Activated naive CD4-positive, alpha-beta T cell treated with anti-CD3 and anti-CD28 coated beads, Interleukin-2, amount 50 U/mL, for 72 hours (primary cell): ENCODE measurements around the gene IL17D. TPM values are rescaled to one million over a fixed set of nuclear protein-coding genes. Genes with fewer than 3 reads are reported as not detected.

Experiments used
- ATAC-seq, 2 donors: fragments of 150-1000 bp; cut with Tn5 transposase; 2 replicates each; pipeline ENCODE4 v1.10.0; 2021; ENCODE audit warnings: mild to moderate bottlenecking in 2 of 2, moderate library complexity in 2 of 2
- DNase-seq, 2 donors: peaks; one replicate each; pipeline ENCODE4 v3.0.0; 2021 to 2022; ENCODE audit warnings: low spot score in 2 of 2
- H3K27ac Mint-ChIP-seq, 2 donors: one replicate each; pipeline ENCODE4 v1.8.0; 2022; ENCODE audit warnings: mild to moderate bottlenecking in 2 of 2, mixed read lengths in 2 of 2
- H3K36me3 Mint-ChIP-seq, 2 donors: one replicate each; pipeline ENCODE4 v1.8.0; 2022; ENCODE audit warnings: mixed read lengths in 2 of 2
- H3K9me3 Mint-ChIP-seq, 2 donors: one replicate each; pipeline ENCODE4 v1.8.0; 2022; ENCODE audit warnings: mixed read lengths in 2 of 2
- total RNA-seq, 2 donors: library from RNA; stranded (reverse); gene quantifications; one replicate each; pipeline ENCODE4 v1.2.3, GENCODE V29; 2022

The IL17D gene
- total RNA-seq, 2 donors from 2014 or later: 0.16 to 0.41 TPM

DNA sequence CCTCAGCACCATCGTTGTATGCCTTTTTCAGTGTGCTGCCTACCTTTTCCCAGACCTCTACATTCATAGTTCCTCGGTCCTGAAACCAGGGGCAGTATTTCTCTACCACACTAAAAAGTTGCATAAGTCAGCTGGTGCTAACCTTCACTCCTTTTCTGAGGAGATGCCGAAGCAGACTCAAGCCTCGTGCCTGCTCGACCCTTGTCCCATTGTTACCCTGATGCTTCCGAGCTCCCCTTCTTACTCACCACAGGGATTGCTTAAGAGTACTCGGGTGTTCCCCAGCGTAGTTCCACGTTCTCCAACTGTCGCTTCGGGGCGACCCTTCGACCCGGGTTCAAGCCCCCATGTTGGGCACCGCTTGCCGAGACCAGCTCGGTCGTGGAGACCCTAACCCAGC lies 19.0 kb upstream of the IL17D start:
- Mint-ChIP-seq H3K9me3 (no peaks in the 10 kb centered on the region), H3K36me3 (no peaks in the 10 kb centered on the region), H3K27ac (no peak overlapping the region)
- DNase-seq (no peak), ATAC-seq (no peak)

DNA sequence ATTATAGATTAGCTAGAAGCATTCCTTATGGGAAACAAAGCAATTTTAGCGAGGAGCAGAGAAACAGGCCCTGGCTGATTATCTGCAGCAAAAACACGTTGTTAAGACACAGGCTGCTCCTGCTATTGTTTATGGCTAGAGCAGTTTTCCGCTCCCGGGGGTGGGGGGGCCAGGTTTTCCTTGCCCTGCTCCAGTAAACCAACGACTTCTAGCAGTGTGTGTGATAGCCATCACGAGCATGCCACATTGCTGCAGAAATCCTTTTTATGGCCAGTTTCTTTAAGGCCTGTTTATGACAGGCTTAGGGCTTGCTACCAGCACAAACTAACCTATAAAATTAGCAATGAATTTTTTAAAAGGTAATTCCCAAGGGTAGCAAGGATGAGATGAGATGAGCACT lies 18.4 kb upstream of the IL17D start:
- Mint-ChIP-seq H3K36me3 (no peaks in the 10 kb centered on the region), H3K9me3 (no peaks in the 10 kb centered on the region), H3K27ac (no peak overlapping the region)
- no peak for ATAC-seq
- no peak for DNase-seq

DNA sequence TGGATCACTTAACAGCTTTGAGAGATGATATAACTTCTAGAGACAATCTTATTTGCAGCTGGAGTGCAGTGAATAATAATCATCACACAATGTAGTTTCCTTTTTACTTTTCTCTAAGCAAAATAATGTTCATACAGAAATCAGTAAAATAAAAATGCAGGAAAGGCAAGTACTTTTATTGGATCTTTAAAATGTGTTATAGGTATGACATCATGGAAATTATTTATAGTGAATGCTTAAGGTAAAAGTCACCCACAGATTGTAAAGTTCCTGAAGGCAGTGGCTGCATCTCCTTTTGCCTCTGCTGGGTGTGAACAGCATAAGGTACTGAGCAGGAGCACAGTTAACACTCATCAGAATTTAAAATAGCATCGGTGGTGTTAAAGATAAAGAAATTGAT lies 17.3 kb upstream of the IL17D start:
- Mint-ChIP-seq H3K27ac (no peak overlapping the region), H3K36me3 (no peaks in the 10 kb centered on the region), H3K9me3 (no peaks in the 10 kb centered on the region)
- ATAC-seq (no peak), DNase-seq (no peak)

DNA sequence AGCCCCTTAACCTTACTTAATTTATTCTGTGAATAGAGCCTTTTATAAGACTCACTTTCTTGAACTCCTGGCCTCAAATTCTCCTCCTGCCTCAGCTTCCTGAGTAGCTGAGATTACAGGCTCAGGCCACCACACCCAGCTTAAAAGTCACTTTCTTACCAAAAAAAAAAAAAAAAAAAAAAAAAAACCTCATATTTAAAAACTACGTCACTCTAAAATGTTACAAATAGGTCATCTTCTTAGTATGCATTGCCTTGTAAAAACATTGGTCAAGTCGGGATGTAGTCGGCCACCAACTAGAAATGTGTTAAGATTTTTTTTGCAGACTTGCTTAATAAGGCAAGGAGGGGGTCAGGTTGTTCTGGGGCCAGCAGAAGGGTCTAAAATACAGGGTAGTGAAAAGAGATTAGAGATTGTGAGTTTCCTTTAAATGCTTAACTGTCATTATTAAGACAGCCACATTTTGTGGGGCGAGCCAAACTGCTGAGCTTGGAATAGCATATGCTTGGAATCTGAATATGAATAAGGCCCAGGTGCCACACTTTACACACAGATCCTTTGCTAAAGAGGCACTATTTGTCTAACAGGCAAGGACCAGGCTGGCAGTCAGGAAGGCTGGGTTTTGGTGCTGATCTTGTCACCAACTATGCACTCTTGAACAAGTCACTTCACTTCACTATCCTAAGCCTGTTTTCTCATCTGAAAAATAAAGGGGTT lies 16.5 kb upstream of the IL17D start:
- H3K27ac Mint-ChIP-seq: no peak overlapping the region
- no peaks in the 10 kb centered on the region for H3K36me3 Mint-ChIP-seq
- H3K9me3 Mint-ChIP-seq: no peaks in the 10 kb centered on the region
- no peak for DNase-seq
- ATAC-seq: no peak

DNA sequence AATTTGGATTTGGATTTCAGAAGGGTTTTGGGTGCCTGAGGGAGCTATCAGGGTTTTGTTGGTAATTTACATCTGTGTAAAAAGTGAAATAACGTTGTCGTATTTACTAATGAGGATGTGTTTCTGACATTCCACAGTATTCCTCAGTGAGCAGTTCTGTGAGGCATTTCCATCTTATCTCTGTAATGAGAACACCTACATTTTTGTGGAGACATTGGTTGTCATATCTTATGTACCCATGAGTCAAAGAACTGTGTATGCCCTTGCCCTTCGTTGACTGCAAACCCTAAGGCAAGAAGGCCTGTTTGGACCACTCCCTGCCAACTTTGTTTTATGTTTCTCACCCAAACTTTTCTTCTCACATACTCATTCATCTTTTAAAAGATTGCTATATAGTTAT lies 14.2 kb upstream of the IL17D start:
- ATAC-seq (no peak), DNase-seq (no peak)
- Mint-ChIP-seq H3K36me3 (no peaks in the 10 kb centered on the region), H3K27ac (no peak overlapping the region), H3K9me3 (no peaks in the 10 kb centered on the region)

DNA sequence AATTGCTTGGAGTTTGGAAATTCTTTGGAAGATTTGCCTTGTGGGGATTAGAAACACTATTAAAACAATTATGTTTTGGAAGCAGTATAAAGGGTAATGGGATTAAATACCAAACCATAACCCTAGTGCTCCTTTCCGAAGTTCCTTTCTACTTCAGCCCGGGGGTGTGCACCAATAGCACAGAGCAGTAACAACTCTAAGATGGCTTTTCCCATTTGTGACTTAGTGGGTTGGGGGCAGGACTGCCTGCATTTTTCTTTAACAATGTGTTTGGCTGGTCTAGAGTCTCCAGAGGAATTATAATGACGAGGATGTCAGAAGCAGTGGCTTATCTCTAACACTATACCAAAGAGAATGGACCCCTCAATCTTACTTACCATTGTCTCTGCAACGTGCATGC lies 11.9 kb upstream of the IL17D start:
- no peak for ATAC-seq
- Mint-ChIP-seq H3K9me3 (no peaks in the 10 kb centered on the region), H3K36me3 (no peaks in the 10 kb centered on the region), H3K27ac (no peak overlapping the region)
- no peak for DNase-seq

DNA sequence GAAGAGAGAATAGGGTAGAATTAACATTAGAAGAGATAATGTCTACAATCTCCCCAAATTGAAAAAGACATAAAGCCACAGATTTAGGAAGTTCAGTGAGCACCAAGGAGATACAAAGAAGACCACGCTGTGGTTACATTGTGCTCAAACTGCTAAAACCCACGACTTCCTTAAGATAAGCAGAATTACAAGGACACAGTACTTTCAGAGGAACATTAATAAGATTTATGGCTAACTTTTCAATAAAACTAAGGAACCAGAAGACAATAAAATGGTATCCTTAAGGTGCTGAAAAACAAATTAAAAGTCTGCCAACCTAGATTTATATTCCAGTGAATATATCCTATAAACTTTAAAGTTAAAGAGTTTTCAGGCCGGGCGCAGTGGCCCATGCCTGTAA lies 7.4 kb upstream of the IL17D start:
- Mint-ChIP-seq H3K36me3 (no peaks in the 10 kb centered on the region), H3K27ac (no peak overlapping the region), H3K9me3 (no peaks in the 10 kb centered on the region)
- no peak for ATAC-seq
- DNase-seq: no peak

DNA sequence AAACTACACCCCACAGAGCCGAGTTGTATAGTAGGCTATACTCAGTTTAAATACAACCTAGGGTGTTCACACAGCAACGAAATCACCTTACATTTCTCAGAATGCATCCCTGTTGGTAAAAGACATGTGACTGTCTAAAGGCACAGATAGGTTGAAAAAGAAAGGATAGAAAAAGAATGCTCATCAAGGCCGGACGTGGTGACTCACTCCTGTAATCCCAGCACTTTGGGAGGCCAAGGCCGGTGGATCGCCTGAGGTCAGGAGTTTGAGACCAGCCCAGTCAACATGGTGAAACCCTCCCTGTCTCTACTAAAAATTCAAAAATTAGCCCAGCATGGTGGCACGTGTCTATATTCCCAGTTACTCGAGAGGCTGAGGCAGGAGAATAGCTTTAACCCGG lies 3.8 kb upstream of the IL17D start:
- H3K27ac Mint-ChIP-seq: no peak overlapping the region
- no peaks in the 10 kb centered on the region for H3K9me3 Mint-ChIP-seq
- H3K36me3 Mint-ChIP-seq: no peaks in the 10 kb centered on the region
- ATAC-seq (no peak), DNase-seq (no peak)

DNA sequence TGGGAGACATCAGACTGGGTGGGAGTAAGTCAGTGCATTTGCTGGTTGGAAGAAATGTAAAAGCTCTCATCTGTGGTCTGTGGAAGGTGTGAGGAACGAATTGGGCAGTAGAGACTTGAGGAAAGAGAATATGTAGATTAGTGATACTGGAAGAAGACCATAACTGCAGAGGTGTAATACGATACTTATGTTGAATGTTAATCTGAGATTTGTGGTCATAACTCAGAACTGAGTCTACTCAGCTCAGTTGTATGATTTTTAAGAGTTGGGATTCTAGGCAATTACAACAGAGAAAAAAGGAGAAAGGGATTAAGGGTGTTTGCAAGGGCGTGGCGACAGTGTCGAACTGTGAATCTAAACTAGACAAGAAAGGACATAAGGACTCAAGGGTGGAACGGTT lies 3.2 kb upstream of the IL17D start:
- H3K36me3 Mint-ChIP-seq: no peaks in the 10 kb centered on the region
- H3K9me3 Mint-ChIP-seq: no peaks in the 10 kb centered on the region
- ATAC-seq (no peak), DNase-seq (no peak)
- no peak overlapping the region for H3K27ac Mint-ChIP-seq

DNA sequence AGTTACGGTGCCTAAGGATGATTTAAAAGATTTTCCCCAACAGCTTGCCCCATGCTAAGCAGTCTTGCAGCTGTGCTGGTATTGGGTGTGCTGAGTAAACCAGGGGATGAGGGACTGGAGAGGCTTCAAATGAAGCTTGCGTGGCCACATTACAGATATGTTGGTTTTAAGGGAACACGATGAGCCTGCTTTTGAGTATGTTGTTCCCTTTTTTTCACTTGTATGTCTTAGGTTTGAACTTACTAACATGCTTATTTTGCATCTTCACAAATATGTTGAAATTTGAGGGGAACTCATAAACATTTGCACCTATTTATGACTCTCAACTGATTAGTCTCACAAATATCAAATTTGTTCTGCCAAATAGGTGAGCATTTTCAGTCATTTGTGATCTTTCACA lies 2.0 kb upstream of the IL17D start:
- ATAC-seq (no peak), DNase-seq (no peak)
- H3K9me3 Mint-ChIP-seq: no peaks in the 10 kb centered on the region
- no peaks in the 10 kb centered on the region for H3K36me3 Mint-ChIP-seq
- H3K27ac Mint-ChIP-seq: no peak overlapping the region

DNA sequence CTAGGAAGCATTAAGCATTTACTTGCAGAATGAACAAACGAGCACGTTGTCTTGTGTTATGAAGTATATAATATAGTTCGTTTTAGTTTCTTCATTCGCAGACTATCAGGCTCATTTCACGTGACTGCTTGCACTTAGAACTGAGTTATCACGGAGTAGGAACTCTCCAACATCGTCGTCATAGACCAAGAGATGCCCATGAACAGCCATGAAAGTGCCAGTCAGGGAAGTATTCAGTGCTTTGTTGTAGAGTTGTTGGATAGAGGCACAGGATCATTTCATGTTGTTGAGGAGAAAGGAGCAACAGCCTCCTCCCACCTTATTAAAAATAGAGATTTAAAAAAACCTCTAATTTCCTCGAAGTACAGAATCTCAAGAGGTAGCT lies 977 bp upstream of the IL17D start:
- H3K27ac Mint-ChIP-seq: no peak overlapping the region

DNA sequence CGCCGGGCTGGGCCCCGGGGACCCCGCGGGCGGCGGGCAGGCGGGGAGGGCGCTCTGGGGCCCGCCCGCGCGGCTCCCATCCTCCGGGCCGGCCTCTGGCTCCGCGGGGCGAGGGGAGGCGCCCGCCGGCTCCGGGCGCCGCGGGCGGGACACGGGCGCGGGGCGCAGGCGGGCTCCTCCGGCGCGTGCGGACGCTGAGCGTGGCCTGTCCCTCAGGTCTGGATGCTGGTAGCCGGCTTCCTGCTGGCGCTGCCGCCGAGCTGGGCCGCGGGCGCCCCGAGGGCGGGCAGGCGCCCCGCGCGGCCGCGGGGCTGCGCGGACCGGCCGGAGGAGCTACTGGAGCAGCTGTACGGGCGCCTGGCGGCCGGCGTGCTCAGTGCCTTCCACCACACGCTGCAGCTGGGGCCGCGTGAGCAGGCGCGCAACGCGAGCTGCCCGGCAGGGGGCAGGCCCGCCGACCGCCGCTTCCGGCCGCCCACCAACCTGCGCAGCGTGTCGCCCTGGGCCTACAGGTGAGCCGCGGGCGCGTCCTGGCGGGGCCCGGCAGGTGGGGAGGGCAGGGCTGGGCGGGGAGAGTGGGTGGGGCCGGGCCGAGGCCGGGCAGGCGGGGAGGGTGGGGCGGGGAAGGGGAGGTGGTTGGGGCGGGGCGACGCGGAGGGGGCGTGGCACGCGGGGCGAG lies 420 bp downstream of the IL17D start:
- no peaks in the 10 kb centered on the region for H3K9me3 Mint-ChIP-seq
- ATAC-seq (peak; percentile 89 to 93), DNase-seq (peak; percentile 74 to 75)
- H3K36me3 Mint-ChIP-seq: no peaks in the 10 kb centered on the region
- H3K27ac Mint-ChIP-seq: no peak overlapping the region

More for the DNA sequence above, 977 bp upstream of the IL17D start:
- ATAC-seq (no peak), DNase-seq (no peak)
- Mint-ChIP-seq H3K36me3 (no peaks in the 10 kb centered on the region), H3K9me3 (no peaks in the 10 kb centered on the region)

DNA sequence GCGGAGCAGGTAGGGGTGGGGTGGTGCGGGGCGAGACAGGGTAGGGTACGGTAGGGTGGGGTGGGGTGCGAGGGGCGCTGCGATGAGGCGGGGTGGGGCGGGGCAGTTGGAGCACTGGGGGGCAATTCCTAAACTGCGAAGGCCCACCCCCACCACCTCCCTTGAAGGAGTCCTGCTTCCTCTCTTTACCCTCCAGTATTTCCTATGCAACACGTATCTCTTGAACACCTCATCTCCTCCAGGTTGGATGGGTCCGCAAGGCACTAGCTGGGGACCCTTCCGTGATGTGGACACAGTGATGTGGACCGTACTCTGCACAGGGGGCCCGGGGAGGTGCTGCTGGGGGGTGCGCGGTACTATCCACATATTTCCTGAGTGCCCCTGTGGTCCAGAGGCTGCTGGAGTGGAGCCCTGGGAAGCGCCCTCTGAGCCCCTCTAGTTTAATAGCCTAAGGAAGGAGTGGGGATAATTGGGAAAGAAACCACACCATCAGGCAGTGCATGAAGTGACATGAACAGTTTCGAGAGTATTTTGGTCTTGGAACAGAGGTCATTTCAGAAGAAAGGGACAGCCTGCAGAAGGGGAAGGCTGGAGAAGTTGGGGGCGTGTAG lies 1.1 kb downstream of the IL17D start:
- DNase-seq: no peak
- Mint-ChIP-seq H3K9me3 (no peaks in the 10 kb centered on the region), H3K27ac (no peak overlapping the region), H3K36me3 (no peaks in the 10 kb centered on the region)
- ATAC-seq: peak in 1 of 2 donors; percentile 19

DNA sequence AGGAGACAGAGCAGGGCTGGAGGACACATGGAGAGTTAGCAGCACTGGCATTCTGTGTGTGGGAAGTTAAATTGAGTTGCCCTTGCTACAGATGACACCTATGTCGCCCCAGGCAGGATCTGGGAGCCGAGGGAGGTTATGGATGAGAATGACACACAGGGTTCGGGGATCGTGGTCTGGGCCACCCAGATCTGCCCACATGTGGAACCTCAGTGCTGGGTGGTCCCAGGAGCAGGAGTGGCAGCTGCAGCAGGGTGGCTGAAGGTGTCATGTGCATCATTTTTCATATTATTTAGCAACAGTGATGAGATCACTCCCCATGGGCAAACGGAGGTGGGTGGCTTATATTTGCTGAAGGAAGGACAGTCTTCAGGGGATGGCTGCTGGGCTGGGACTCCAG lies 3.2 kb downstream of the IL17D start:
- Mint-ChIP-seq H3K36me3 (no peaks in the 10 kb centered on the region), H3K27ac (no peak overlapping the region), H3K9me3 (no peaks in the 10 kb centered on the region)
- no peak for ATAC-seq
- no peak for DNase-seq

DNA sequence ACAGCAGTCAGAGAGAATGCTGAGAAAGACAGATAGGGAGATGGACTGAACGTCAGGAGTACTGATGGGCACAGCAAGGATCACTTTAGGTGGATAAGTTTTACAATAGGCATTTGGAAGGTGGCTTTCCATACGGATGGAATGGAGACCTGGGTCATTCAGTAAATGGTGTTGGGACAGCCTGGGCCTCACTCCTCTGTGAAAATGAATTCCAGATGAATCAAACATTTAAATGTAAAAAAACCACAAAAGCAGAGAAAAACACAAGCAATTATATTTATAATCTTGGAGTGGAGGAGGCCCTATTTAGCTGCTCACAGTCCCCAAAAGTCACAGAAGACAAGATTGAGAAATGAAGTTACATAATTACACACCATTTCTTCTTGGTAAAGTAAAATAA lies 4.7 kb downstream of the IL17D start:
- Mint-ChIP-seq H3K9me3 (no peaks in the 10 kb centered on the region), H3K36me3 (no peaks in the 10 kb centered on the region)

DNA sequence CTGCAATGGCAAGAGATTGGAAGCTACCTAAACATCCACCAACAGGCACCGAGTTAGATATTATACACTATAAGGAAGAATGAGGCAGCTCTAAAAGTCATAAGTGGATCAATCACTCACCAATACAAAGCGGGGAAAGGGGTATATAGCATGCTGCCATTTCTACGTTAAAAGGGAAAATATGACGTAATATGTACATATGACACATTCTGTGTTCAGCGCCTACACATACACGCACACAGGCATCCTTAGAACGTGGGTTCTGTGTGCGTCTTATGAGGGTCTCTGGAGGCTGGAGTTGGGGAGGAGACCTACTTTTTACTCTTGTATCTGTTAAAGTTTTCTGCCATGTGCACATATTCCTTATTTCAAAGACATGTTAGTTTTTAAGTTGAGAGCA lies 5.9 kb downstream of the IL17D start:
- no peaks in the 10 kb centered on the region for H3K9me3 Mint-ChIP-seq
- ATAC-seq (no peak), DNase-seq (no peak)
- peak overlapping the region in 1 of 2 donors; percentile 69 for H3K27ac Mint-ChIP-seq
- H3K36me3 Mint-ChIP-seq: no peaks in the 10 kb centered on the region

More for the DNA sequence above, 4.7 kb downstream of the IL17D start:
- DNase-seq (no peak), ATAC-seq (no peak)
- H3K27ac Mint-ChIP-seq: no peak overlapping the region

DNA sequence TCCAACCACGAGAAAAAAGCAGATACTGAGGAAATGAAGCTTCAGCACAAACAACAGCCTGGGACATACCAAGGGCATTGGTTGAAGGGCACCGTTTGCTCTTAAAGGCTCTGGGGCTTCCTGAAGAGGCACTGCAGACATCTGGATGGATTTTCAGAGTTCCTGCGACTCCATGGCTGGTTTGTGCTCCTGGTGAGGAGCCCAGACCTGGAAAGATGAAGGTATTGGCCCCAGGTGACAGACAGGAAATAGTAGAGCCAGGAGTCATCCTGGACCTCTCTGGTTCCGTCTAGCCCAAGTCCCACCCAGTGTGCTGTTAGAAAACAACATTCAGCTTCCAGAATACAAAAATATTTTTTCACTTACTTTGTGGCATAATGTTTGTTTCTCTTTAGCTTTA lies 6.3 kb downstream of the IL17D start:
- DNase-seq (no peak), ATAC-seq (no peak)
- Mint-ChIP-seq H3K36me3 (no peaks in the 10 kb centered on the region), H3K9me3 (no peaks in the 10 kb centered on the region), H3K27ac (no peak overlapping the region)
